Measurements from ENCODE around the gene EHBP1L1.

GRCh38 chr11:65625628-65626342, 49.9 kb downstream of the EHBP1L1 start:
- TF ChIP-seq GATA3 (IDR thresholded peaks at IDR 0.05; ENCODE audit: low read depth, low read length) (no peak), GATA2 (IDR thresholded peaks at IDR 0.05; ENCODE audit: low read depth, low read length) (no peak)
